Measurements from ENCODE around the gene ZKSCAN1. TPM values are rescaled to one million over a fixed set of nuclear protein-coding genes. Genes with fewer than 3 reads are reported as not detected.
A peak's percentile ranks its signal among the peaks of the same experiment; 100 is the strongest.
"Not testable (repeated sequence)": the region's sequence is repeated elsewhere in the genome, so short reads cannot be mapped to it uniquely, and the experiment has no call there.

The ZKSCAN1 gene
- polyA plus RNA-seq, 2 donors: 10.5 to 25.0 TPM

GRCh38 chr7:99980448-99980872, 34.9 kb upstream of the ZKSCAN1 start:
- not testable (repeated sequence) for H3K4me3 ChIP-seq (ENCODE audit: low read depth in 1 of 2, low read length in 2 of 2); H3K4me1 ChIP-seq (ENCODE audit: control insufficient read depth in 2 of 2, insufficient read depth in 2 of 2, low read length in 1 of 2); H3K27me3 ChIP-seq (ENCODE audit: control insufficient read depth in 1 of 2, insufficient read depth in 2 of 2, low read length in 2 of 2); H3K9me3 ChIP-seq (ENCODE audit: control insufficient read depth in 2 of 2, insufficient read depth in 1 of 2, low read depth in 1 of 2, low read length in 1 of 2); H3K36me3 ChIP-seq (ENCODE audit: control insufficient read depth in 2 of 2, insufficient read depth in 2 of 2, low read length in 1 of 2); H3K27ac ChIP-seq (ENCODE audit: low read depth in 2 of 2, low read length in 1 of 2)
- 56 to 57% methylated on average over 4 of the region's 4 CpGs for WGBS, 2 donors

- 82 to 88% methylated on average over 7 of the region's 7 CpGs for WGBS, 2 donors
- H3K27me3 ChIP-seq (ENCODE audit: control insufficient read depth in 1 of 2, insufficient read depth in 2 of 2, low read length in 2 of 2); H3K4me1 ChIP-seq (ENCODE audit: control insufficient read depth in 2 of 2, insufficient read depth in 2 of 2, low read length in 1 of 2); H3K36me3 ChIP-seq (ENCODE audit: control insufficient read depth in 2 of 2, insufficient read depth in 2 of 2, low read length in 1 of 2); H3K9me3 ChIP-seq (ENCODE audit: control insufficient read depth in 2 of 2, insufficient read depth in 1 of 2, low read depth in 1 of 2, low read length in 1 of 2); H3K27ac ChIP-seq (ENCODE audit: low read depth in 2 of 2, low read length in 1 of 2); H3K4me3 ChIP-seq (ENCODE audit: low read depth in 1 of 2, low read length in 2 of 2): not testable (repeated sequence)
Observed at GRCh38 chr7:99981066-99981465, 34.3 kb upstream of the ZKSCAN1 start.

- Histone ChIP-seq H3K27ac (ENCODE audit: low read depth in 2 of 2, low read length in 1 of 2) (no peak overlapping the region), H3K9me3 (ENCODE audit: control insufficient read depth in 2 of 2, insufficient read depth in 1 of 2, low read depth in 1 of 2, low read length in 1 of 2) (no peaks in the 10 kb centered on the region), H3K36me3 (ENCODE audit: control insufficient read depth in 2 of 2, insufficient read depth in 2 of 2, low read length in 1 of 2) (no peaks in the 10 kb centered on the region), H3K4me1 (ENCODE audit: control insufficient read depth in 2 of 2, insufficient read depth in 2 of 2, low read length in 1 of 2) (no peaks in the 10 kb centered on the region), H3K27me3 (ENCODE audit: control insufficient read depth in 1 of 2, insufficient read depth in 2 of 2, low read length in 2 of 2) (no peaks in the 10 kb centered on the region), H3K4me3 (ENCODE audit: low read depth in 1 of 2, low read length in 2 of 2) (no peak overlapping the region)
- WGBS, 2 donors: 42 to 45% methylated on average over 2 of the region's 2 CpGs
Observed at GRCh38 chr7:99984593-99984992, 30.8 kb upstream of the ZKSCAN1 start.

GRCh38 chr7:99987306-99987705, 28.1 kb upstream of the ZKSCAN1 start:
- H3K27me3 ChIP-seq (ENCODE audit: control insufficient read depth in 1 of 2, insufficient read depth in 2 of 2, low read length in 2 of 2); H3K4me3 ChIP-seq (ENCODE audit: low read depth in 1 of 2, low read length in 2 of 2); H3K27ac ChIP-seq (ENCODE audit: low read depth in 2 of 2, low read length in 1 of 2); H3K9me3 ChIP-seq (ENCODE audit: control insufficient read depth in 2 of 2, insufficient read depth in 1 of 2, low read depth in 1 of 2, low read length in 1 of 2); H3K4me1 ChIP-seq (ENCODE audit: control insufficient read depth in 2 of 2, insufficient read depth in 2 of 2, low read length in 1 of 2); H3K36me3 ChIP-seq (ENCODE audit: control insufficient read depth in 2 of 2, insufficient read depth in 2 of 2, low read length in 1 of 2): not testable (repeated sequence)
- WGBS, 2 donors: 80 to 82% methylated on average over 13 of the region's 14 CpGs

GRCh38 chr7:99987846-99988245, 27.6 kb upstream of the ZKSCAN1 start:
- Histone ChIP-seq H3K36me3 (ENCODE audit: control insufficient read depth in 2 of 2, insufficient read depth in 2 of 2, low read length in 1 of 2) (no peaks in the 10 kb centered on the region), H3K4me1 (ENCODE audit: control insufficient read depth in 2 of 2, insufficient read depth in 2 of 2, low read length in 1 of 2) (no peaks in the 10 kb centered on the region), H3K27me3 (ENCODE audit: control insufficient read depth in 1 of 2, insufficient read depth in 2 of 2, low read length in 2 of 2) (no peaks in the 10 kb centered on the region), H3K27ac (ENCODE audit: low read depth in 2 of 2, low read length in 1 of 2) (no peak overlapping the region), H3K9me3 (ENCODE audit: control insufficient read depth in 2 of 2, insufficient read depth in 1 of 2, low read depth in 1 of 2, low read length in 1 of 2) (no peaks in the 10 kb centered on the region), H3K4me3 (ENCODE audit: low read depth in 1 of 2, low read length in 2 of 2) (no peak overlapping the region)
- 75 to 81% methylated on average over 5 of the region's 5 CpGs for WGBS, 2 donors

- H3K4me3 ChIP-seq (ENCODE audit: low read depth in 1 of 2, low read length in 2 of 2): no peak overlapping the region
- no peak overlapping the region for H3K27ac ChIP-seq (ENCODE audit: low read depth in 2 of 2, low read length in 1 of 2)
- H3K9me3 ChIP-seq (ENCODE audit: control insufficient read depth in 2 of 2, insufficient read depth in 1 of 2, low read depth in 1 of 2, low read length in 1 of 2): no peaks in the 10 kb centered on the region
- H3K36me3 ChIP-seq (ENCODE audit: control insufficient read depth in 2 of 2, insufficient read depth in 2 of 2, low read length in 1 of 2): no peaks in the 10 kb centered on the region
- no peaks in the 10 kb centered on the region for H3K27me3 ChIP-seq (ENCODE audit: control insufficient read depth in 1 of 2, insufficient read depth in 2 of 2, low read length in 2 of 2)
- no peaks in the 10 kb centered on the region for H3K4me1 ChIP-seq (ENCODE audit: control insufficient read depth in 2 of 2, insufficient read depth in 2 of 2, low read length in 1 of 2)
- 38 to 44% methylated on average over 14 of the region's 14 CpGs for WGBS, 2 donors
Observed at GRCh38 chr7:99990460-99990852, 24.9 kb upstream of the ZKSCAN1 start.

GRCh38 chr7:99991543-99991942, 23.9 kb upstream of the ZKSCAN1 start:
- not testable (repeated sequence) for H3K27me3 ChIP-seq (ENCODE audit: control insufficient read depth in 1 of 2, insufficient read depth in 2 of 2, low read length in 2 of 2); H3K4me3 ChIP-seq (ENCODE audit: low read depth in 1 of 2, low read length in 2 of 2); H3K36me3 ChIP-seq (ENCODE audit: control insufficient read depth in 2 of 2, insufficient read depth in 2 of 2, low read length in 1 of 2); H3K4me1 ChIP-seq (ENCODE audit: control insufficient read depth in 2 of 2, insufficient read depth in 2 of 2, low read length in 1 of 2); H3K27ac ChIP-seq (ENCODE audit: low read depth in 2 of 2, low read length in 1 of 2); H3K9me3 ChIP-seq (ENCODE audit: control insufficient read depth in 2 of 2, insufficient read depth in 1 of 2, low read depth in 1 of 2, low read length in 1 of 2)
- 71% methylated on average over 6 of the region's 6 CpGs for WGBS, 2 donors

- no peaks in the 10 kb centered on the region for H3K9me3 ChIP-seq (ENCODE audit: control insufficient read depth in 2 of 2, insufficient read depth in 1 of 2, low read depth in 1 of 2, low read length in 1 of 2)
- 63 to 68% methylated on average over 21 of the region's 21 CpGs for WGBS, 2 donors
- no peak overlapping the region for H3K27ac ChIP-seq (ENCODE audit: low read depth in 2 of 2, low read length in 1 of 2)
- H3K36me3 ChIP-seq (ENCODE audit: control insufficient read depth in 2 of 2, insufficient read depth in 2 of 2, low read length in 1 of 2): no peaks in the 10 kb centered on the region
- H3K4me3 ChIP-seq (ENCODE audit: low read depth in 1 of 2, low read length in 2 of 2): no peak overlapping the region
- peaks cover 0 to 2% of the 10 kb centered on the region in 2 donors for H3K4me1 ChIP-seq (ENCODE audit: control insufficient read depth in 2 of 2, insufficient read depth in 2 of 2, low read length in 1 of 2)
- no peaks in the 10 kb centered on the region for H3K27me3 ChIP-seq (ENCODE audit: control insufficient read depth in 1 of 2, insufficient read depth in 2 of 2, low read length in 2 of 2)
Observed at GRCh38 chr7:99992330-99993038, 22.9 kb upstream of the ZKSCAN1 start.

- 73 to 81% methylated on average over 8 of the region's 8 CpGs for WGBS, 2 donors
Observed at GRCh38 chr7:99994819-99995218, 20.6 kb upstream of the ZKSCAN1 start.

GRCh38 chr7:99996755-99997544, 18.4 kb upstream of the ZKSCAN1 start:
- Histone ChIP-seq H3K36me3 (ENCODE audit: control insufficient read depth in 2 of 2, insufficient read depth in 2 of 2, low read length in 1 of 2) (no peaks in the 10 kb centered on the region), H3K9me3 (ENCODE audit: control insufficient read depth in 2 of 2, insufficient read depth in 1 of 2, low read depth in 1 of 2, low read length in 1 of 2) (no peaks in the 10 kb centered on the region), H3K4me1 (ENCODE audit: control insufficient read depth in 2 of 2, insufficient read depth in 2 of 2, low read length in 1 of 2) (peaks cover 0 to 2% of the 10 kb centered on the region in 2 donors), H3K4me3 (ENCODE audit: low read depth in 1 of 2, low read length in 2 of 2) (peak overlapping the region; percentile 29 to 56), H3K27ac (ENCODE audit: low read depth in 2 of 2, low read length in 1 of 2) (peak overlapping the region; percentile 53 to 61), H3K27me3 (ENCODE audit: control insufficient read depth in 1 of 2, insufficient read depth in 2 of 2, low read length in 2 of 2) (no peaks in the 10 kb centered on the region)
- whole genome bisulfite sequencing, 2 donors: 69 to 77% methylated on average over 15 of the region's 15 CpGs

More at GRCh38 chr7:99994819-99995218, 20.6 kb upstream of the ZKSCAN1 start:
- H3K36me3 ChIP-seq (ENCODE audit: control insufficient read depth in 2 of 2, insufficient read depth in 2 of 2, low read length in 1 of 2): no peaks in the 10 kb centered on the region
- H3K9me3 ChIP-seq (ENCODE audit: control insufficient read depth in 2 of 2, insufficient read depth in 1 of 2, low read depth in 1 of 2, low read length in 1 of 2): no peaks in the 10 kb centered on the region
- H3K4me3 ChIP-seq (ENCODE audit: low read depth in 1 of 2, low read length in 2 of 2): no peak overlapping the region
- no peak overlapping the region for H3K27ac ChIP-seq (ENCODE audit: low read depth in 2 of 2, low read length in 1 of 2)
- H3K27me3 ChIP-seq (ENCODE audit: control insufficient read depth in 1 of 2, insufficient read depth in 2 of 2, low read length in 2 of 2): no peaks in the 10 kb centered on the region
- peaks cover 0 to 2% of the 10 kb centered on the region in 2 donors for H3K4me1 ChIP-seq (ENCODE audit: control insufficient read depth in 2 of 2, insufficient read depth in 2 of 2, low read length in 1 of 2)

Measured in esophagus (tissue), 2 donors.